Neural progenitor cell (in vitro differentiated cells): ENCODE data around the gene SERPINA6. TPM values are rescaled to one million over a fixed set of nuclear protein-coding genes. Genes with fewer than 3 reads are reported as not detected.
"Not testable (repeated sequence)": the region's sequence is repeated elsewhere in the genome, so short reads cannot be mapped to it uniquely, and the experiment has no call there.

Source experiments
- DNase-seq: peaks from one replicate; pipeline ENCODE4 v3.0.0-alpha.2; 2016; ENCODE audit warnings: low spot score
- H2AFZ ChIP-seq: fragments of 200-600 bp; sonication (generic); replicated peaks from 2 replicates; pipeline ENCODE4 v1.6.1; 2016; ENCODE audit warnings: antibody characterized with exemption
- H3F3A ChIP-seq: fragments of 200-600 bp; sonication (generic); 2 replicates; pipeline ENCODE4 v1.6.1; 2016; ENCODE audit warnings: antibody characterized with exemption, low read depth
- H3K27ac ChIP-seq: fragments of 200-600 bp; sonication (generic); 2 replicates; pipeline ENCODE4 v1.5.1; 2016; ENCODE audit warnings: mild to moderate bottlenecking
- H3K27me3 ChIP-seq: fragments of 200-600 bp; sonication (generic); 2 replicates; pipeline ENCODE4 v1.6.1; 2016; ENCODE audit warnings: mild to moderate bottlenecking, moderate library complexity
- H3K36me3 ChIP-seq: fragments of 200-600 bp; sonication (generic); 2 replicates; pipeline ENCODE4 v1.5.1; 2016
- H3K4me1 ChIP-seq: fragments of 200-600 bp; sonication (generic); 2 replicates; pipeline ENCODE4 v1.6.1; 2016; ENCODE audit warnings: mixed run types
- H3K4me2 ChIP-seq: fragments of 200-600 bp; sonication (generic); 2 replicates; pipeline ENCODE4 v1.6.1; 2016
- H3K4me3 ChIP-seq: fragments of 200-600 bp; sonication (generic); 2 replicates; pipeline ENCODE4 v1.5.1; 2016
- H3K79me2 ChIP-seq: fragments of 200-600 bp; sonication (generic); 2 replicates; pipeline ENCODE4 v1.6.1; 2016; ENCODE audit warnings: low read depth
- H3K9ac ChIP-seq: fragments of 200-600 bp; sonication (generic); 2 replicates; pipeline ENCODE4 v1.6.1; 2016
- H3K9me3 ChIP-seq: fragments of 200-600 bp; sonication (generic); 2 replicates; pipeline ENCODE4 v1.5.1; 2016; ENCODE audit warnings: low read depth
- H4K20me1 ChIP-seq: fragments of 200-600 bp; sonication (generic); 2 replicates; pipeline ENCODE4 v1.6.1; 2016; ENCODE audit warnings: low read depth
- H3K27ac Mint-ChIP-seq: 3 replicates; pipeline ENCODE4 v1.8.0; 2021; ENCODE audit warnings: mixed read lengths
- H3K27me3 Mint-ChIP-seq: 2 replicates; pipeline ENCODE4 v1.8.0; 2022; ENCODE audit warnings: low read depth, mild to moderate bottlenecking, inconsistent platforms, moderate library complexity, mixed read lengths; ENCODE audit not compliant: insufficient read depth
- H3K36me3 Mint-ChIP-seq: 3 replicates; pipeline ENCODE4 v1.8.0; 2021; ENCODE audit warnings: mixed read lengths
- H3K4me1 Mint-ChIP-seq: 3 replicates; pipeline ENCODE4 v1.8.0; 2021; ENCODE audit warnings: mixed read lengths
- H3K4me3 Mint-ChIP-seq: 3 replicates; pipeline ENCODE4 v1.8.0; 2021; ENCODE audit warnings: mild to moderate bottlenecking, moderate library complexity, mixed read lengths
- H3K9me3 Mint-ChIP-seq: 3 replicates; pipeline ENCODE4 v1.8.0; 2020; ENCODE audit warnings: mixed read lengths
- CTCF ChIP-seq: fragments of 200-600 bp; sonication (generic); IDR thresholded peaks from 2 replicates; pipeline ENCODE4 v1.5.1; 2017; ENCODE audit warnings: antibody characterized with exemption, mild to moderate bottlenecking
- EZH2 ChIP-seq: fragments of 200-600 bp; sonication (generic); IDR thresholded peaks from 2 replicates; pipeline ENCODE4 v1.6.1; 2017; ENCODE audit warnings: antibody characterized with exemption, mild to moderate bottlenecking, moderate library complexity
- EZH2phosphoT487 ChIP-seq: fragments of 200-600 bp; sonication (generic); IDR thresholded peaks from 2 replicates; pipeline ENCODE4 v1.6.1; 2017; ENCODE audit warnings: antibody characterized with exemption
- total RNA-seq: library from RNA; depleted of rRNA; stranded (reverse); fragments of >200 nt; gene quantifications from 2 replicates; pipeline ENCODE4 v1.2.3, GENCODE V29; 2015; ENCODE audit warnings: low replicate concordance

The SERPINA6 gene
- total RNA-seq: not detected in 2 replicates

- Histone ChIP-seq H3K4me3 (no peak within 1 kb of the TSS), H3K27ac (no peak within 1 kb of the TSS), H3K27me3 (no peaks in the 10 kb centered on the region), H3F3A (no peaks in the 10 kb centered on the region), H3K4me1 (no peaks in the 10 kb centered on the region), H3K9me3 (peaks cover 7% of the 10 kb centered on the region), H2AFZ (no peak within 1 kb of the TSS), H3K4me2 (no peak within 1 kb of the TSS), H3K9ac (no peak within 1 kb of the TSS), H4K20me1 (no peaks in the 10 kb centered on the region), H3K36me3 (no peaks in the 10 kb centered on the region), H3K79me2 (no peaks in the 10 kb centered on the region)
- Mint-ChIP-seq H3K27me3 (peaks cover 2% of the 10 kb centered on the region), H3K27ac (no peak within 1 kb of the TSS), H3K4me1 (peaks cover 6% of the 10 kb centered on the region), H3K9me3 (peaks cover 4% of the 10 kb centered on the region), H3K36me3 (no peaks in the 10 kb centered on the region), H3K4me3 (no peak within 1 kb of the TSS)
- TF ChIP-seq EZH2phosphoT487: no peak
- no peak for TF ChIP-seq CTCF
- TF ChIP-seq EZH2: no peak
- no peak for DNase-seq
Measured at GRCh38 chr14:94322648-94323570, at the start of gene SERPINA6. Gene SERPINA6 (minus strand): TSS chr14:94323336. CDS start chr14:94314648, 8,688 bp downstream.

GRCh38 chr14:94372021-94372605 is 49.0 kb upstream of the SERPINA6 start:
- H3K9ac ChIP-seq: no peak overlapping the region
- H3K4me1 ChIP-seq: peaks cover 24% of the 10 kb centered on the region
- no peak overlapping the region for H3K4me2 ChIP-seq
- no peaks in the 10 kb centered on the region for H3K79me2 ChIP-seq
- no peak overlapping the region for H2AFZ ChIP-seq
- peaks cover 25% of the 10 kb centered on the region for H3K4me1 Mint-ChIP-seq
- peaks cover 21% of the 10 kb centered on the region for H3K27me3 Mint-ChIP-seq
- no peaks in the 10 kb centered on the region for H4K20me1 ChIP-seq
- no peak overlapping the region for H3K4me3 ChIP-seq
- no peaks in the 10 kb centered on the region for H3K36me3 Mint-ChIP-seq
- H3K4me3 Mint-ChIP-seq: no peak overlapping the region
- H3K27me3 ChIP-seq: no peaks in the 10 kb centered on the region
- peak; percentile 46 for TF ChIP-seq CTCF
- no peak for TF ChIP-seq EZH2
- no peak for TF ChIP-seq EZH2phosphoT487
- no peak overlapping the region for H3K27ac ChIP-seq
- no peaks in the 10 kb centered on the region for H3K9me3 ChIP-seq
- DNase-seq: peak; percentile 47
- no peak overlapping the region for H3K27ac Mint-ChIP-seq
- H3K36me3 ChIP-seq: no peaks in the 10 kb centered on the region
- H3F3A ChIP-seq: peaks cover 13% of the 10 kb centered on the region
- no peaks in the 10 kb centered on the region for H3K9me3 Mint-ChIP-seq

GRCh38 chr14:94370524-94370910 is 47.4 kb upstream of the SERPINA6 start:
- no peaks in the 10 kb centered on the region for H3K36me3 ChIP-seq
- Mint-ChIP-seq H3K36me3 (no peaks in the 10 kb centered on the region), H3K27ac (peak overlapping the region; percentile 11), H3K4me1 (peaks cover 23% of the 10 kb centered on the region), H3K9me3 (no peaks in the 10 kb centered on the region), H3K27me3 (peaks cover 18% of the 10 kb centered on the region), H3K4me3 (peak overlapping the region; percentile 0)
- no peak overlapping the region for H3K9ac ChIP-seq
- H3F3A ChIP-seq: peaks cover 9% of the 10 kb centered on the region
- no peak for DNase-seq
- H3K4me1 ChIP-seq: peaks cover 21% of the 10 kb centered on the region
- H2AFZ ChIP-seq: no peak overlapping the region
- H3K27ac ChIP-seq: no peak overlapping the region
- H4K20me1 ChIP-seq: no peaks in the 10 kb centered on the region
- no peaks in the 10 kb centered on the region for H3K9me3 ChIP-seq
- no peaks in the 10 kb centered on the region for H3K79me2 ChIP-seq
- no peak overlapping the region for H3K4me3 ChIP-seq
- TF ChIP-seq EZH2 (no peak), EZH2phosphoT487 (no peak), CTCF (no peak)
- no peaks in the 10 kb centered on the region for H3K27me3 ChIP-seq
- no peak overlapping the region for H3K4me2 ChIP-seq

GRCh38 chr14:94369766-94370523 is 46.8 kb upstream of the SERPINA6 start:
- not testable (repeated sequence) for H4K20me1 ChIP-seq, H3K4me3 ChIP-seq, H2AFZ ChIP-seq, H3K79me2 ChIP-seq, H3K27ac ChIP-seq, DNase-seq, H3K36me3 Mint-ChIP-seq, H3K27ac Mint-ChIP-seq, H3K9me3 ChIP-seq, H3K36me3 ChIP-seq, H3K27me3 ChIP-seq, H3K9ac ChIP-seq, H3F3A ChIP-seq, H3K4me2 ChIP-seq, H3K4me3 Mint-ChIP-seq, H3K9me3 Mint-ChIP-seq
- H3K27me3 Mint-ChIP-seq: peaks cover 18% of the 10 kb centered on the region
- H3K4me1 ChIP-seq: peaks cover 18% of the 10 kb centered on the region
- peaks cover 17% of the 10 kb centered on the region for H3K4me1 Mint-ChIP-seq
